Osteoblast (primary cell): Measurements from ENCODE around the gene TCL1A. TPM values are rescaled to one million over a fixed set of nuclear protein-coding genes. Genes with fewer than 3 reads are reported as not detected.

Experiments used
- DNase-seq: peaks from one replicate; pipeline ENCODE4 v3.0.0; 2011; ENCODE audit warnings: low spot score, mixed read lengths; ENCODE audit not compliant: insufficient read length; ENCODE audit errors: missing footprints
- H2AFZ ChIP-seq: 2 replicates; pipeline ENCODE4 v1.6.0; 2011; ENCODE audit warnings: mild to moderate bottlenecking, low read length
- H3K27ac ChIP-seq: 2 replicates; pipeline ENCODE4 v1.5.1; 2011; ENCODE audit warnings: mild to moderate bottlenecking, low read depth, low read length, moderate library complexity
- H3K27me3 ChIP-seq: 2 replicates; pipeline ENCODE4 v1.6.0; 2012; ENCODE audit warnings: mild to moderate bottlenecking, control low read depth, inconsistent platforms, low read length, moderate library complexity; ENCODE audit not compliant: insufficient read depth
- H3K36me3 ChIP-seq: 2 replicates; pipeline ENCODE4 v1.5.1; 2011; ENCODE audit warnings: mild to moderate bottlenecking, low read length, control low read depth, moderate library complexity; ENCODE audit not compliant: insufficient read depth
- H3K4me1 ChIP-seq: 2 replicates; pipeline ENCODE4 v1.5.1; 2011; ENCODE audit warnings: mild to moderate bottlenecking, low read length, control low read depth, moderate library complexity; ENCODE audit not compliant: insufficient read depth
- H3K4me2 ChIP-seq: 2 replicates; pipeline ENCODE4 v1.6.0; 2011; ENCODE audit warnings: mild to moderate bottlenecking, low read length; ENCODE audit not compliant: insufficient read depth
- H3K4me3 ChIP-seq: fragments of 200-600 bp; sonication (generic); 3 replicates; pipeline ENCODE4 v1.5.1; 2012; ENCODE audit warnings: mild to moderate bottlenecking, low read length, inconsistent platforms; ENCODE audit not compliant: insufficient read depth
- H3K79me2 ChIP-seq: 2 replicates; pipeline ENCODE4 v1.6.0; 2012; ENCODE audit warnings: mild to moderate bottlenecking, low read length, control low read depth, inconsistent platforms; ENCODE audit not compliant: insufficient read depth
- H3K9me3 ChIP-seq: 2 replicates; pipeline ENCODE4 v1.5.1; 2011; ENCODE audit warnings: low read depth, low read length, control low read depth
- H4K20me1 ChIP-seq: 2 replicates; pipeline ENCODE4 v1.6.0; 2012; ENCODE audit warnings: mild to moderate bottlenecking, low read length, control low read depth; ENCODE audit not compliant: insufficient read depth
- CTCF ChIP-seq: IDR thresholded peaks from 2 replicates; pipeline ENCODE4 v1.5.1; 2011; ENCODE audit warnings: mild to moderate bottlenecking, low read depth, low read length, moderate library complexity; ENCODE audit errors: extremely low read depth
- total RNA-seq: library from RNA; depleted of rRNA; stranded (reverse); fragments of >200 nt; gene quantifications from 2 replicates; pipeline ENCODE4 v1.2.3, GENCODE V29; 2012

The TCL1A gene
- total RNA-seq, 1 donor, result not detected

DNA sequence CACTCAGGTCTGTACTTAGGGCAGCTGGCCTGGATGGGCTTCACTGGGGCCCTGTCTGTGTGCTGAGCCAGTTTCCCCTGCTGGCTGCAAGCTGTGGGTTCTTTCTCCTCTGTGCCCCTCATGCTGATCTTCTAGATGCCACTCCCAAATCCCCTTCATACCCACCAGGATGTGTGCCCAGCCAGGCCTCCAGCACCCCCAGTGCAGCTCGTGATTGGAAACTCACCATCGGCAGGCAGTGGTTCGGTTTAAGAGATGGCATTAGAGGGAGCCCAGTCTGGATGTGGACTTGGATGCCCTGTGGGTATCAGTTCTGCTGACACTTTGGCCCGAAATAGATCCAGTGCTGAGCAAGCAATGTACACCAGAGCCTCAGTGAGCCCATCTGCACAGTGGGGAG is 21.8 kb downstream of the TCL1A start:
- Histone ChIP-seq H3K79me2 (no peaks in the 10 kb centered on the region), H3K4me3 (no peak overlapping the region), H3K36me3 (no peaks in the 10 kb centered on the region), H3K9me3 (no peaks in the 10 kb centered on the region), H3K4me1 (no peaks in the 10 kb centered on the region), H3K4me2 (no peak overlapping the region), H3K27me3 (no peaks in the 10 kb centered on the region), H3K27ac (no peak overlapping the region), H2AFZ (no peak overlapping the region), H4K20me1 (no peaks in the 10 kb centered on the region)
- DNase-seq, result no peak
- TF ChIP-seq CTCF, result no peak

DNA sequence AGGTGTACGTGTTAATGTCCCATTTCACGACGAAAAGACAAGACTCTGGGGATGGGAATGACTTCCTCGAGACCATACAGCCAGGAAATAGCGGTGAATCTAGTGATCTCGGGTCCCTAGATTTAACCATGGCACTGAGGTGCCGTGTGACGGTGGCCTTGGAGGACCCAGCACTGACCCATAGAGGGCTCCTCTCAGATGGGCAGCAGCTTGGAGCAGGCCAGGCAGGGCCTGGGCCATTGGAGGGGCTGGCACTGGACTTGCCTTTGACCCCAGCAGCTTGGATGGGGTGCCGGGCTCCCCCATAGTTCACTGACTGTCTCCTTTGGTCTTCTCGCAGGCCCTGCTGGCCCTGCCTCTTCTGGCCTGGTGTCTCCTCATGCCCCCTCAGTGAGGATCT is 22.3 kb downstream of the TCL1A start:
- Histone ChIP-seq H3K4me1 (no peaks in the 10 kb centered on the region), H3K79me2 (no peaks in the 10 kb centered on the region), H3K4me3 (no peak overlapping the region), H4K20me1 (no peaks in the 10 kb centered on the region), H3K36me3 (no peaks in the 10 kb centered on the region), H3K27ac (no peak overlapping the region), H3K27me3 (no peaks in the 10 kb centered on the region), H2AFZ (no peak overlapping the region), H3K4me2 (no peak overlapping the region), H3K9me3 (no peaks in the 10 kb centered on the region)
- DNase-seq, result no peak
- TF ChIP-seq CTCF, result no peak

DNA sequence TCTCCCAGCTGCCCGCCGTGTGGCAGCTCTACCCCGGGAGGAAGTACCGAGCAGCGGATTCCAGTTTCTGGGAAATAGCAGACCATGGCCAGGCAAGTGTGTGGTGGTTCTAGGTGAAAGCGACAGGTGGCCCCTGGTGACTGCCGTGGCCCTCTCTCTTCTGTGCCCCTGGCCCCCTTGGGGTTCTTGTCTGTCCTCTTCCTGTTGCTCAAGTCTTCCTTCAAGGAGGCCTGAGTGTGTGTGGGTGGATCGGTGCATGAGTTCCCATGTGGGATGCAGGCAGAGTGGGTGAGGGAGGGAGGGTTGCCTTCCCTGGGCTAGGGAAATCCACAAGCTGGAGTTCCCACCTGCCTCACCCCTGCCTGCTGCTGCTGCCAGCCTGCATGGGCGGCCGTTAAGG is 23.1 kb downstream of the TCL1A start:
- Histone ChIP-seq H3K4me3 (no peak overlapping the region), H3K36me3 (no peaks in the 10 kb centered on the region), H3K4me1 (no peaks in the 10 kb centered on the region), H3K27ac (no peak overlapping the region), H4K20me1 (no peaks in the 10 kb centered on the region), H3K27me3 (no peaks in the 10 kb centered on the region), H3K4me2 (no peak overlapping the region), H2AFZ (no peak overlapping the region), H3K79me2 (no peaks in the 10 kb centered on the region), H3K9me3 (no peaks in the 10 kb centered on the region)
- no peak for DNase-seq
- TF ChIP-seq CTCF, result no peak

GRCh38 chr14:95689441-95689840 is 24.5 kb downstream of the TCL1A start:
- Histone ChIP-seq H3K36me3 (no peaks in the 10 kb centered on the region), H3K9me3 (no peaks in the 10 kb centered on the region), H2AFZ (no peak overlapping the region), H3K27me3 (no peaks in the 10 kb centered on the region), H3K79me2 (no peaks in the 10 kb centered on the region), H4K20me1 (no peaks in the 10 kb centered on the region), H3K4me1 (no peaks in the 10 kb centered on the region), H3K4me2 (no peak overlapping the region), H3K27ac (no peak overlapping the region), H3K4me3 (no peak overlapping the region)
- no peak for DNase-seq
- TF ChIP-seq CTCF, result no peak
